ENCODE results near the gene ADAMTSL3.

DNA sequence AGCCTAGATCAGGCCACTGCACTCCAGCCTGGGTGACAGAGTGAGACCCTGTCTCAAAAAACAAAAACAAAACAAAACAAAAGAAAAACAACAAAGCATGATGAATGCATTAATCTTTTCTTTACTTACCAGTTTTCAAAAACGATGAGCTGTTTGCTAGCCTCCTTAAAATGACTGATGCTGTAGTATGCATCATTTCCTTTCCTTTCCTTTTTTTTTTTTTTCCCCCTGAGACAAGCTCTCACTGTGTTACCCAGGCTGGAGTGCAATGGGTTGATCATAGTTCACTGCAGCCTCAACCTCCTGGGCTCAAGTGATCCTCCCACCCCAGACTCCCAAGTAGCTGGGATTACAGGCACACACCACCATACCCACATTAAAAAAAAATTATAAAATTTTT lies 202.0 kb downstream of the ADAMTSL3 start:
- TF ChIP-seq, protein P1, sequence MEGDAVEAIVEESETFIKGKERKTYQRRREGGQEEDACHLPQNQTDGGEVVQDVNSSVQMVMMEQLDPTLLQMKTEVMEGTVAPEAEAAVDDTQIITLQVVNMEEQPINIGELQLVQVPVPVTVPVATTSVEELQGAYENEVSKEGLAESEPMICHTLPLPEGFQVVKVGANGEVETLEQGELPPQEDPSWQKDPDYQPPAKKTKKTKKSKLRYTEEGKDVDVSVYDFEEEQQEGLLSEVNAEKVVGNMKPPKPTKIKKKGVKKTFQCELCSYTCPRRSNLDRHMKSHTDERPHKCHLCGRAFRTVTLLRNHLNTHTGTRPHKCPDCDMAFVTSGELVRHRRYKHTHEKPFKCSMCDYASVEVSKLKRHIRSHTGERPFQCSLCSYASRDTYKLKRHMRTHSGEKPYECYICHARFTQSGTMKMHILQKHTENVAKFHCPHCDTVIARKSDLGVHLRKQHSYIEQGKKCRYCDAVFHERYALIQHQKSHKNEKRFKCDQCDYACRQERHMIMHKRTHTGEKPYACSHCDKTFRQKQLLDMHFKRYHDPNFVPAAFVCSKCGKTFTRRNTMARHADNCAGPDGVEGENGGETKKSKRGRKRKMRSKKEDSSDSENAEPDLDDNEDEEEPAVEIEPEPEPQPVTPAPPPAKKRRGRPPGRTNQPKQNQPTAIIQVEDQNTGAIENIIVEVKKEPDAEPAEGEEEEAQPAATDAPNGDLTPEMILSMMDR (IDR thresholded peaks at IDR 0.05; ENCODE audit: insufficient read depth, low read length, poor library complexity, severe bottlenecking): no peak
- no peak for TF ChIP-seq EZH2phosphoT487 (conservative IDR thresholded peaks at IDR 0.05; ENCODE audit: low read length)

Measured in SU-DHL-6 (cell line).